Measurements from ENCODE around the gene HLA-F. TPM values are rescaled to one million over a fixed set of nuclear protein-coding genes. Genes with fewer than 3 reads are reported as not detected.

Gene HLA-F
- polyA plus RNA-seq, 2 donors = 25.2 to 35.6 TPM

GRCh38 chr6:29747688-29748250 is 24.5 kb downstream of the HLA-F start:
- no peaks in the 10 kb centered on the region for H3K27me3 ChIP-seq (ENCODE audit: control insufficient read depth in 1 of 2, insufficient read depth in 2 of 2, low read length in 2 of 2)
- peaks cover 2 to 11% of the 10 kb centered on the region in 2 donors for H3K4me1 ChIP-seq (ENCODE audit: control insufficient read depth in 2 of 2, insufficient read depth in 2 of 2, low read length in 1 of 2)
- peaks cover 0 to 3% of the 10 kb centered on the region in 2 donors for H3K9me3 ChIP-seq (ENCODE audit: control insufficient read depth in 2 of 2, insufficient read depth in 1 of 2, low read depth in 1 of 2, low read length in 1 of 2)
- peak overlapping the region in 1 of 2 donors; percentile 75 for H3K4me3 ChIP-seq (ENCODE audit: low read depth in 1 of 2, low read length in 2 of 2)
- H3K27ac ChIP-seq (ENCODE audit: low read depth in 2 of 2, low read length in 1 of 2) = no peak overlapping the region
- H3K36me3 ChIP-seq (ENCODE audit: control insufficient read depth in 2 of 2, insufficient read depth in 2 of 2, low read length in 1 of 2) = no peaks in the 10 kb centered on the region
- 81 to 86% methylated on average over 8 of the region's 8 CpGs for WGBS, 2 donors

GRCh38 chr6:29748391-29749307 is 25.4 kb downstream of the HLA-F start:
- Histone ChIP-seq H3K36me3 (ENCODE audit: control insufficient read depth in 2 of 2, insufficient read depth in 2 of 2, low read length in 1 of 2) (no peaks in the 10 kb centered on the region), H3K9me3 (ENCODE audit: control insufficient read depth in 2 of 2, insufficient read depth in 1 of 2, low read depth in 1 of 2, low read length in 1 of 2) (peaks cover 0 to 3% of the 10 kb centered on the region in 2 donors), H3K27me3 (ENCODE audit: control insufficient read depth in 1 of 2, insufficient read depth in 2 of 2, low read length in 2 of 2) (no peaks in the 10 kb centered on the region), H3K4me1 (ENCODE audit: control insufficient read depth in 2 of 2, insufficient read depth in 2 of 2, low read length in 1 of 2) (peaks cover 2 to 13% of the 10 kb centered on the region in 2 donors), H3K27ac (ENCODE audit: low read depth in 2 of 2, low read length in 1 of 2) (peak overlapping the region; percentile 45 to 63), H3K4me3 (ENCODE audit: low read depth in 1 of 2, low read length in 2 of 2) (peak overlapping the region; percentile 75)
- WGBS, 2 donors = 0% methylated on average over 59 to 63 of the region's 63 CpGs

DNA sequence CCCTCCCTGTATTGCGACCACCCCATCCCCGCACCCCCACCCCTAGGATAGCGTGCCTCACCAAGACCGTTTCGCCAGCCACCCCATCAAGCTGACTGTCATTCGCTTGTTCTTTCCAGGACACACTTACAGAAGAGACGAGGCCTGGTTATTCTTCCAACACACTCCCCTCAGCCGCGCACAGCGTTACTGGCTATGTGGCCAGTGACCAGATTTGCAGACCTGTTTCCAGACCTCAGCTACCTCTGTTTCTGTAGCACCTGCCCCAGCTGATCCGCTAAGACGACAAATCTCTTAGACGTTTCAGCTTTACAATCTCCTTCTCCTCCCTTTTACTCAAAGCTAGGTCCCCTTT is 26.1 kb downstream of the HLA-F start:
- H3K4me1 ChIP-seq (ENCODE audit: control insufficient read depth in 2 of 2, insufficient read depth in 2 of 2, low read length in 1 of 2) = peaks cover 2 to 13% of the 10 kb centered on the region in 2 donors
- 8 to 9% methylated on average over 13 of the region's 13 CpGs for WGBS, 2 donors
- no peaks in the 10 kb centered on the region for H3K27me3 ChIP-seq (ENCODE audit: control insufficient read depth in 1 of 2, insufficient read depth in 2 of 2, low read length in 2 of 2)
- no peaks in the 10 kb centered on the region for H3K36me3 ChIP-seq (ENCODE audit: control insufficient read depth in 2 of 2, insufficient read depth in 2 of 2, low read length in 1 of 2)
- peak overlapping the region in 1 of 2 donors; percentile 34 for H3K27ac ChIP-seq (ENCODE audit: low read depth in 2 of 2, low read length in 1 of 2)
- peak overlapping the region; percentile 75 for H3K4me3 ChIP-seq (ENCODE audit: low read depth in 1 of 2, low read length in 2 of 2)
- peaks cover 0 to 3% of the 10 kb centered on the region in 2 donors for H3K9me3 ChIP-seq (ENCODE audit: control insufficient read depth in 2 of 2, insufficient read depth in 1 of 2, low read depth in 1 of 2, low read length in 1 of 2)

GRCh38 chr6:29749668-29750067 is 26.4 kb downstream of the HLA-F start:
- H3K36me3 ChIP-seq (ENCODE audit: control insufficient read depth in 2 of 2, insufficient read depth in 2 of 2, low read length in 1 of 2) = no peaks in the 10 kb centered on the region
- H3K4me3 ChIP-seq (ENCODE audit: low read depth in 1 of 2, low read length in 2 of 2) = no peak overlapping the region
- peaks cover 2 to 13% of the 10 kb centered on the region in 2 donors for H3K4me1 ChIP-seq (ENCODE audit: control insufficient read depth in 2 of 2, insufficient read depth in 2 of 2, low read length in 1 of 2)
- H3K27ac ChIP-seq (ENCODE audit: low read depth in 2 of 2, low read length in 1 of 2) = peak overlapping the region in 1 of 2 donors; percentile 34
- H3K27me3 ChIP-seq (ENCODE audit: control insufficient read depth in 1 of 2, insufficient read depth in 2 of 2, low read length in 2 of 2) = no peaks in the 10 kb centered on the region
- peaks cover 0 to 3% of the 10 kb centered on the region in 2 donors for H3K9me3 ChIP-seq (ENCODE audit: control insufficient read depth in 2 of 2, insufficient read depth in 1 of 2, low read depth in 1 of 2, low read length in 1 of 2)
- WGBS, 2 donors = 54 to 61% methylated on average over 5 of the region's 5 CpGs

GRCh38 chr6:29750709-29751108 is 27.5 kb downstream of the HLA-F start:
- Histone ChIP-seq H3K27ac (ENCODE audit: low read depth in 2 of 2, low read length in 1 of 2) (no peak overlapping the region), H3K36me3 (ENCODE audit: control insufficient read depth in 2 of 2, insufficient read depth in 2 of 2, low read length in 1 of 2) (no peaks in the 10 kb centered on the region), H3K4me3 (ENCODE audit: low read depth in 1 of 2, low read length in 2 of 2) (no peak overlapping the region), H3K27me3 (ENCODE audit: control insufficient read depth in 1 of 2, insufficient read depth in 2 of 2, low read length in 2 of 2) (no peaks in the 10 kb centered on the region), H3K4me1 (ENCODE audit: control insufficient read depth in 2 of 2, insufficient read depth in 2 of 2, low read length in 1 of 2) (peaks cover 2 to 13% of the 10 kb centered on the region in 2 donors), H3K9me3 (ENCODE audit: control insufficient read depth in 2 of 2, insufficient read depth in 1 of 2, low read depth in 1 of 2, low read length in 1 of 2) (peaks cover 0 to 3% of the 10 kb centered on the region in 2 donors)
- 68 to 81% methylated on average over 6 of the region's 6 CpGs for WGBS, 2 donors

DNA sequence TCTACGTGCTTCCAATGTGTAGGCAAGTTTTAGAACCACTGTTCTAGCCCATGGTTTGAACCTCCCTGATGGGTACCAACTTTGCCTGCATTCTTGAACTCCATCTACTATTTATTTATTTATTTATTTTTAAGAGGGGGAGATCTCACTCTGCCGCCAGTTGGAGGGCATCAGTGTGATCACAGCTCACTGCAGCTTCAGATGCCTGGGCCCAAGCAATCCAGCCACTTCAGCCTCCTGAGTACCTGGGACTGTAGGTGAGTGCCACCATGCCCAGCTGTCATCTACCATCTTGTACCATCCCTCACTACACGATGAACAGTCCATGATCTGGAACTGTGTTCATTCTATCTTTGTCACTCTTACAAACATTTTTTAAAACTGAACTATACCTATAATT is 28.2 kb downstream of the HLA-F start:
- Histone ChIP-seq H3K36me3 (ENCODE audit: control insufficient read depth in 2 of 2, insufficient read depth in 2 of 2, low read length in 1 of 2) (no peaks in the 10 kb centered on the region), H3K4me1 (ENCODE audit: control insufficient read depth in 2 of 2, insufficient read depth in 2 of 2, low read length in 1 of 2) (peaks cover 2 to 11% of the 10 kb centered on the region in 2 donors), H3K27me3 (ENCODE audit: control insufficient read depth in 1 of 2, insufficient read depth in 2 of 2, low read length in 2 of 2) (no peaks in the 10 kb centered on the region), H3K4me3 (ENCODE audit: low read depth in 1 of 2, low read length in 2 of 2) (no peak overlapping the region), H3K27ac (ENCODE audit: low read depth in 2 of 2, low read length in 1 of 2) (no peak overlapping the region), H3K9me3 (ENCODE audit: control insufficient read depth in 2 of 2, insufficient read depth in 1 of 2, low read depth in 1 of 2, low read length in 1 of 2) (peaks cover 0 to 3% of the 10 kb centered on the region in 2 donors)
- 91% methylated on average over 3 of the region's 3 CpGs for WGBS, 2 donors

- no peaks in the 10 kb centered on the region for H3K27me3 ChIP-seq (ENCODE audit: control insufficient read depth in 1 of 2, insufficient read depth in 2 of 2, low read length in 2 of 2)
These were observed 29.4 kb downstream of the HLA-F start for GRCh38 chr6:29752451-29753308.

DNA sequence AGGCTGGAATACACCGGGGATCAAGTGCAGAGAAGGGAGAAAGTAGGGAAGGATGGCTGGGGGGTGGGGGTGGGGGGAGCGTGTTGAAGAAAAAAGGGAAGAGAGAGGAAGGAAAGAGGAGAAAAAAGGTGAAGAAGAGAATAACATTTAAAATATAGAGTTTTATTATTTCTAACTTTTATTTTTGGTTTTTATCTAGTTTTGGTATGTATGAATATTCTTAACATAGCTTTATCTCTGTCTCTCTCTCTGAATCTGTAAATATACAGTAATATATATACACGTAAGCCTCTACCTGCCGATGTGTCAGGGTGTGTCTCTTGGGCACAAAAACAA is 30.0 kb downstream of the HLA-F start:
- Histone ChIP-seq H3K27ac (ENCODE audit: low read depth in 2 of 2, low read length in 1 of 2) (peak overlapping the region; percentile 94 to 96), H3K4me3 (ENCODE audit: low read depth in 1 of 2, low read length in 2 of 2) (peak overlapping the region; percentile 63 to 68), H3K4me1 (ENCODE audit: control insufficient read depth in 2 of 2, insufficient read depth in 2 of 2, low read length in 1 of 2) (peaks cover 2 to 7% of the 10 kb centered on the region in 2 donors), H3K27me3 (ENCODE audit: control insufficient read depth in 1 of 2, insufficient read depth in 2 of 2, low read length in 2 of 2) (no peaks in the 10 kb centered on the region), H3K36me3 (ENCODE audit: control insufficient read depth in 2 of 2, insufficient read depth in 2 of 2, low read length in 1 of 2) (no peaks in the 10 kb centered on the region), H3K9me3 (ENCODE audit: control insufficient read depth in 2 of 2, insufficient read depth in 1 of 2, low read depth in 1 of 2, low read length in 1 of 2) (peaks cover 0 to 3% of the 10 kb centered on the region in 2 donors)
- WGBS, 2 donors = 9 to 10% methylated on average over 4 of the region's 4 CpGs

More at GRCh38 chr6:29752451-29753308, 29.4 kb downstream of the HLA-F start:
- Histone ChIP-seq H3K36me3 (ENCODE audit: control insufficient read depth in 2 of 2, insufficient read depth in 2 of 2, low read length in 1 of 2) (no peaks in the 10 kb centered on the region), H3K4me3 (ENCODE audit: low read depth in 1 of 2, low read length in 2 of 2) (peak overlapping the region; percentile 63 to 68), H3K9me3 (ENCODE audit: control insufficient read depth in 2 of 2, insufficient read depth in 1 of 2, low read depth in 1 of 2, low read length in 1 of 2) (peaks cover 0 to 3% of the 10 kb centered on the region in 2 donors), H3K27ac (ENCODE audit: low read depth in 2 of 2, low read length in 1 of 2) (peak overlapping the region; percentile 94 to 96), H3K4me1 (ENCODE audit: control insufficient read depth in 2 of 2, insufficient read depth in 2 of 2, low read length in 1 of 2) (peaks cover 2 to 9% of the 10 kb centered on the region in 2 donors)
- 1% methylated on average over 64 of the region's 64 CpGs for WGBS, 2 donors

DNA sequence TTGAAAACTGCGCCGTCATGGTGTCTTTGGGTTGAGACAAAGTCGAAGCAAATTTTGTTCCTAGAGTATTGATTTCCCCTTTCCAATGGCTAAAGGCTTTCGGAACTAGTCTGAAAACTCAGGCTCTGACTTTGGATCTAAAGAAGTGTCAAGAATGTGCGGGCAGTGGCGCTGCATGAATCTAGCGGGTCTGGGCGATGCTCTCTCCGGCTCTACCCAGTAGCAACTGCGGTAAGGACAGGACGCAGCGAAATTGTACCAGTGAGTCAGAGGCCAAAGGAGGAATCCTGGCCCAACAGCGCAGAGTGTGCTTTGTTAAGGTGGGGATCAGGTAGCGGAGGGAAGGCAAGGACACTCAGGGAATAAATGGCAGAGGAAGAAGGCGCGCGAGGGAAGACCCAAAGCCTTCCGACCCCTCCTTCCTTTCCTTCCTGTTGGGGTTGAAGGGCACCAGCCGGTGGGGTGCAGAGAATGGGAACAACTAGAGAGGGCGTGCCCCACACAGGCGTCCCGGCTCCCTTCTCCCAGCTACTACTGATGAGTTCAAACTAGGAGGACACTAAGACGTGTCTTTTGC is 32.1 kb downstream of the HLA-F start:
- H3K27ac ChIP-seq (ENCODE audit: low read depth in 2 of 2, low read length in 1 of 2) = no peak overlapping the region
- peaks cover 0 to 3% of the 10 kb centered on the region in 2 donors for H3K4me1 ChIP-seq (ENCODE audit: control insufficient read depth in 2 of 2, insufficient read depth in 2 of 2, low read length in 1 of 2)
- no peaks in the 10 kb centered on the region for H3K9me3 ChIP-seq (ENCODE audit: control insufficient read depth in 2 of 2, insufficient read depth in 1 of 2, low read depth in 1 of 2, low read length in 1 of 2)
- no peaks in the 10 kb centered on the region for H3K36me3 ChIP-seq (ENCODE audit: control insufficient read depth in 2 of 2, insufficient read depth in 2 of 2, low read length in 1 of 2)
- no peaks in the 10 kb centered on the region for H3K27me3 ChIP-seq (ENCODE audit: control insufficient read depth in 1 of 2, insufficient read depth in 2 of 2, low read length in 2 of 2)
- WGBS, 2 donors = 62 to 70% methylated on average over 23 of the region's 23 CpGs
- H3K4me3 ChIP-seq (ENCODE audit: low read depth in 1 of 2, low read length in 2 of 2) = no peak overlapping the region
